HG02973 (cell line): ENCODE data around the gene VKORC1.

Experiments used
- ATAC-seq: cut with Tn5 transposase; IDR thresholded peaks from one replicate; pipeline ENCODE4 v1.9.1; 2021; ENCODE audit warnings: moderate library complexity; ENCODE audit not compliant: unreplicated experiment

The VKORC1 gene

GRCh38 chr16:31130336-31130891, 35.8 kb upstream of the VKORC1 start:
- ATAC-seq, result no peak

- ATAC-seq, result no peak
These were observed 35.2 kb upstream of the VKORC1 start for GRCh38 chr16:31129568-31130335.

GRCh38 chr16:31128711-31129567, 34.3 kb upstream of the VKORC1 start:
- ATAC-seq, result no peak

- no peak for ATAC-seq
These were observed 32.6 kb upstream of the VKORC1 start for GRCh38 chr16:31127182-31127581.

- ATAC-seq, result no peak
These were observed 31.2 kb upstream of the VKORC1 start for GRCh38 chr16:31125844-31126243.

GRCh38 chr16:31120129-31120528, 25.5 kb upstream of the VKORC1 start:
- no peak for ATAC-seq

- ATAC-seq, result no peak
These were observed 23.9 kb upstream of the VKORC1 start for GRCh38 chr16:31118223-31119155.

GRCh38 chr16:31117384-31118222, 23.0 kb upstream of the VKORC1 start, which contains the start of gene KAT8:
KAT8 (plus strand) TSS chr16:31117664; CDS start chr16:31117682, 18 bp downstream.
- ATAC-seq, result peak; percentile 79

- ATAC-seq, result no peak
These were observed 19.9 kb upstream of the VKORC1 start for GRCh38 chr16:31114468-31114867.

- no peak for ATAC-seq
These were observed 18.8 kb upstream of the VKORC1 start for GRCh38 chr16:31113121-31114120.

GRCh38 chr16:31112711-31113110, 18.1 kb upstream of the VKORC1 start:
- ATAC-seq, result no peak

- no peak for ATAC-seq
These were observed 17.4 kb upstream of the VKORC1 start for GRCh38 chr16:31111881-31112466.

- ATAC-seq, result no peak
These were observed 15.8 kb upstream of the VKORC1 start for GRCh38 chr16:31110106-31111034.

GRCh38 chr16:31109622-31110021, 15.0 kb upstream of the VKORC1 start:
- ATAC-seq, result no peak

GRCh38 chr16:31108794-31109558, 14.4 kb upstream of the VKORC1 start:
- ATAC-seq, result no peak
